A673 (cell line): ENCODE results near the gene GIMAP6.

ENCODE experiments used
- CTCF ChIP-seq: fragments of 300-800, 200-600 bp; sonication (generic); conservative IDR thresholded peaks from 2 replicates; pipeline ENCODE4 v1.5.1; 2017; ENCODE audit warnings: low read depth, mild to moderate bottlenecking, antibody characterized with exemption, low read length, moderate library complexity, mixed read lengths
- EZH2 ChIP-seq: fragments of 200-600 bp; sonication (generic); IDR thresholded peaks from 2 replicates; pipeline ENCODE4 v1.6.1; 2017; ENCODE audit warnings: borderline replicate concordance, low read depth, mild to moderate bottlenecking, mixed read lengths, antibody characterized with exemption, low read length; ENCODE audit not compliant: poor library complexity, severe bottlenecking

DNA sequence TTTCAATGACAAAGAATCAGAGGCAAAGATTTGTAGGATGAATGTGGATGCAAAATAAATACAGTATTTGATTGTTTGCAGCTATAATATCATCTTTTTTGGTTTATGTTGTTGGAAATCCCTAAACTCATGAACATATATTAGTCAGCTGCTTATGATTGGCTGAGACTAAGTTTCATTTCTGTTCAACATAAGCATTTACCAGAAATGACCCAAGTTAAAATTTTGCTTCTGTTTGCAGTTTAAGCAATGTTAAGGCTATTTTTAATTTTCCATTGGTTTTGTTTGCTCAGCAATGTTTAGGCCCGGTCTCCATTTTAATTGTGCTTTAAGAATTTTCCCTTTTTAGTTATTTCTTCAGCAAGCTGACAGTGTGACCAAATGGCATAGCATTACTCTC is 22.0 kb downstream of the GIMAP6 start:
- no peak for TF ChIP-seq EZH2
- no peak for TF ChIP-seq CTCF
